Activated naive CD4-positive, alpha-beta T cell treated with anti-CD3 and anti-CD28 coated beads for 36 hours (primary cell): ENCODE results near the gene REEP5. TPM values are rescaled to one million over a fixed set of nuclear protein-coding genes. Genes with fewer than 3 reads are reported as not detected.
"Not testable (repeated sequence)": the region's sequence is repeated elsewhere in the genome, so short reads cannot be mapped to it uniquely, and the experiment has no call there.

Experiments used
- CTCF ChIA-PET: fragments of 350-600 bp; sonication (Branson Sonifier 250); formaldehyde crosslinking; loops from one replicate; lab custom pipeline; 2021; ENCODE audit warnings: antibody characterized with exemption; lab: Charles Lee
- DNase-seq: peaks from one replicate; pipeline ENCODE4 v3.0.0-alpha.2; 2020
- H3K27ac Mint-ChIP-seq: one replicate; pipeline ENCODE4 v1.8.0; 2021; ENCODE audit warnings: mild to moderate bottlenecking, mixed read lengths
- H3K27me3 Mint-ChIP-seq: one replicate; pipeline ENCODE4 v1.8.0; 2021; ENCODE audit warnings: low read depth, mixed read lengths
- H3K36me3 Mint-ChIP-seq: one replicate; pipeline ENCODE4 v1.8.0; 2021; ENCODE audit warnings: low read depth, mixed read lengths
- H3K4me1 Mint-ChIP-seq: one replicate; pipeline ENCODE4 v1.8.0; 2021; ENCODE audit warnings: low read depth, mixed read lengths
- H3K4me3 Mint-ChIP-seq: one replicate; pipeline ENCODE4 v1.8.0; 2021; ENCODE audit warnings: mild to moderate bottlenecking, moderate library complexity, mixed read lengths
- H3K9me3 Mint-ChIP-seq: one replicate; pipeline ENCODE4 v1.8.0; 2021; ENCODE audit warnings: mixed read lengths
- intact Hi-C: fragments of 100-400 bp; cut with micrococcal nuclease; formaldehyde crosslinking; loops from one replicate; pipeline ENCODE4 v1.15.1; 2023
- total RNA-seq, 2 experiments: library from RNA; stranded (reverse); gene quantifications; one replicate each; pipeline ENCODE4 v1.2.3, GENCODE V29; 2021

REEP5 gene
- total RNA-seq, 2 experiments from 2014 or later, result 18.3 to 18.8 TPM

- intact Hi-C loops, result no loop called here
- Mint-ChIP-seq H3K27me3 (no peaks in the 10 kb centered on the region), H3K4me1 (peaks cover 19% of the 10 kb centered on the region)
Measured at GRCh38 chr5:112908854-112909253, 13.2 kb downstream of the REEP5 start.

GRCh38 chr5:112907166-112907631 lies 14.8 kb downstream of the REEP5 start:
- Mint-ChIP-seq H3K4me1 (peaks cover 9% of the 10 kb centered on the region), H3K4me3 (no peak overlapping the region)
- intact Hi-C loops, result no loop called here

More at GRCh38 chr5:112908854-112909253, 13.2 kb downstream of the REEP5 start:
- Mint-ChIP-seq H3K9me3 (no peaks in the 10 kb centered on the region), H3K4me3 (no peak overlapping the region), H3K27ac (no peak overlapping the region), H3K36me3 (peaks cover 9% of the 10 kb centered on the region)
- CTCF ChIA-PET, result interaction anchor here (0.6 to 1.2 kb wide), 3 partner anchors 14 to 61 kb away, joined by 3 to 4 read pairs (median 3); no protein-coding TSS in a partner anchor
- DNase-seq, result no peak

GRCh38 chr5:112906637-112907036 lies 15.4 kb downstream of the REEP5 start:
- no peak for DNase-seq
- Mint-ChIP-seq H3K4me1 (peaks cover 4% of the 10 kb centered on the region), H3K9me3 (no peaks in the 10 kb centered on the region), H3K27me3 (no peaks in the 10 kb centered on the region), H3K27ac (no peak overlapping the region), H3K36me3 (peaks cover 5% of the 10 kb centered on the region), H3K4me3 (no peak overlapping the region)
- CTCF ChIA-PET, result interaction anchor here (0.9 to 1.3 kb wide), 2 partner anchors 46 to 61 kb away, joined by 3 read pairs; partner anchors contain the start of gene SRP19
- intact Hi-C loops, result no loop called here

More at GRCh38 chr5:112907166-112907631, 14.8 kb downstream of the REEP5 start:
- H3K27ac Mint-ChIP-seq, result no peak overlapping the region
- DNase-seq, result no peak
- H3K9me3 Mint-ChIP-seq, result no peaks in the 10 kb centered on the region
- H3K27me3 Mint-ChIP-seq, result no peaks in the 10 kb centered on the region
- CTCF ChIA-PET, result interaction anchor here (0.9 to 1.3 kb wide), 2 partner anchors 46 to 61 kb away, joined by 3 read pairs; partner anchors contain the start of gene SRP19
- H3K36me3 Mint-ChIP-seq, result peaks cover 5% of the 10 kb centered on the region

GRCh38 chr5:112904996-112905395 lies 17.0 kb downstream of the REEP5 start:
- DNase-seq, H3K27me3 Mint-ChIP-seq, H3K9me3 Mint-ChIP-seq, H3K27ac Mint-ChIP-seq, H3K4me3 Mint-ChIP-seq, H3K4me1 Mint-ChIP-seq, intact Hi-C loops, H3K36me3 Mint-ChIP-seq: not testable (repeated sequence)
- CTCF ChIA-PET, result interaction anchor here (0.8 kb wide), 1 partner anchor 8 kb away, joined by 6 read pairs; no protein-coding TSS in a partner anchor

GRCh38 chr5:112902561-112902960 lies 19.5 kb downstream of the REEP5 start:
- no peaks in the 10 kb centered on the region for H3K27me3 Mint-ChIP-seq
- intact Hi-C loops, result no loop called here
- no peaks in the 10 kb centered on the region for H3K9me3 Mint-ChIP-seq
- H3K4me1 Mint-ChIP-seq, result peaks cover 2% of the 10 kb centered on the region
- CTCF ChIA-PET, result interaction anchor here (0.5 to 0.8 kb wide), 3 partner anchors 17 to 66 kb away, joined by 3 to 5 read pairs (median 3); no protein-coding TSS in a partner anchor
- no peak for DNase-seq
- no peak overlapping the region for H3K27ac Mint-ChIP-seq
- H3K36me3 Mint-ChIP-seq, result peaks cover 16% of the 10 kb centered on the region
- H3K4me3 Mint-ChIP-seq, result no peak overlapping the region

GRCh38 chr5:112895682-112896081 lies 26.3 kb downstream of the REEP5 start:
- Mint-ChIP-seq H3K27me3 (no peaks in the 10 kb centered on the region), H3K4me3 (no peak overlapping the region), H3K9me3 (no peaks in the 10 kb centered on the region), H3K27ac (no peak overlapping the region), H3K36me3 (peaks cover 32% of the 10 kb centered on the region), H3K4me1 (peaks cover 6% of the 10 kb centered on the region)
- no peak for DNase-seq
- CTCF ChIA-PET, result interaction anchor here (0.7 to 1.1 kb wide), 2 partner anchors 8 to 79 kb away, joined by 3 read pairs; no protein-coding TSS in a partner anchor
- intact Hi-C loops, result no loop called here

GRCh38 chr5:112892776-112893175 lies 29.3 kb downstream of the REEP5 start:
- H3K4me1 Mint-ChIP-seq, result peaks cover 15% of the 10 kb centered on the region
- H3K36me3 Mint-ChIP-seq, result peaks cover 34% of the 10 kb centered on the region
- no peaks in the 10 kb centered on the region for H3K27me3 Mint-ChIP-seq
- peak overlapping the region; percentile 33 for H3K27ac Mint-ChIP-seq
- intact Hi-C loops, result no loop called here
- H3K9me3 Mint-ChIP-seq, result peaks cover 2% of the 10 kb centered on the region
- no peak overlapping the region for H3K4me3 Mint-ChIP-seq
- DNase-seq, result no peak
- CTCF ChIA-PET, result no interaction called here

- intact Hi-C loops, H3K27ac Mint-ChIP-seq, DNase-seq, H3K27me3 Mint-ChIP-seq, H3K4me3 Mint-ChIP-seq, H3K9me3 Mint-ChIP-seq: not testable (repeated sequence)
- Mint-ChIP-seq H3K36me3 (peaks cover 35% of the 10 kb centered on the region), H3K4me1 (peaks cover 20% of the 10 kb centered on the region)
- CTCF ChIA-PET, result interaction anchor here (0.7 kb wide), 1 partner anchor 44 kb away, joined by 3 read pairs; no protein-coding TSS in a partner anchor
Measured at GRCh38 chr5:112892066-112892465, 30.0 kb downstream of the REEP5 start.

GRCh38 chr5:112886975-112887374 lies 35.1 kb downstream of the REEP5 start:
- Mint-ChIP-seq H3K36me3 (peaks cover 31% of the 10 kb centered on the region), H3K27me3 (no peaks in the 10 kb centered on the region), H3K9me3 (peaks cover 2% of the 10 kb centered on the region), H3K4me3 (no peak overlapping the region), H3K4me1 (peaks cover 23% of the 10 kb centered on the region), H3K27ac (no peak overlapping the region)
- no peak for DNase-seq
- CTCF ChIA-PET, result interaction anchor here (1.0 kb wide), 1 partner anchor 65 kb away, joined by 3 read pairs; no protein-coding TSS in a partner anchor
- intact Hi-C loops, result no loop called here

- intact Hi-C loops, result no loop called here
- CTCF ChIA-PET, result interaction anchor here (0.7 kb wide), 1 partner anchor 95 kb away, joined by 4 read pairs; no protein-coding TSS in a partner anchor
- Mint-ChIP-seq H3K4me3 (no peak overlapping the region), H3K9me3 (peaks cover 2% of the 10 kb centered on the region), H3K27me3 (no peaks in the 10 kb centered on the region), H3K36me3 (peaks cover 33% of the 10 kb centered on the region), H3K27ac (no peak overlapping the region), H3K4me1 (peaks cover 28% of the 10 kb centered on the region)
- DNase-seq, result no peak
Measured at GRCh38 chr5:112885001-112885400, 37.0 kb downstream of the REEP5 start.

- CTCF ChIA-PET, result no interaction called here
- H3K4me1 Mint-ChIP-seq, result peaks cover 31% of the 10 kb centered on the region
- no peaks in the 10 kb centered on the region for H3K9me3 Mint-ChIP-seq
- intact Hi-C loops, result no loop called here
- DNase-seq, result no peak
- no peak overlapping the region for H3K4me3 Mint-ChIP-seq
- peaks cover 27% of the 10 kb centered on the region for H3K36me3 Mint-ChIP-seq
- H3K27me3 Mint-ChIP-seq, result no peaks in the 10 kb centered on the region
- no peak overlapping the region for H3K27ac Mint-ChIP-seq
Measured at GRCh38 chr5:112883192-112883591, 38.8 kb downstream of the REEP5 start.

GRCh38 chr5:112880219-112880964 lies 41.6 kb downstream of the REEP5 start:
- Mint-ChIP-seq H3K27me3 (no peaks in the 10 kb centered on the region), H3K9me3 (no peaks in the 10 kb centered on the region), H3K4me3 (no peak overlapping the region), H3K27ac (peak overlapping the region; percentile 13), H3K36me3 (peaks cover 22% of the 10 kb centered on the region), H3K4me1 (peaks cover 27% of the 10 kb centered on the region)
- CTCF ChIA-PET, result interaction anchor here (1.9 kb wide), 1 partner anchor 10 kb away, joined by 5 read pairs; no protein-coding TSS in a partner anchor
- intact Hi-C loops, result no loop called here
- no peak for DNase-seq
